ENCODE results near the gene SIN3A.

- TF ChIP-seq POLR2A (IDR thresholded peaks at IDR 0.05) (peak in 1 of 2 donors; percentile 82), CTCF (IDR thresholded peaks at IDR 0.05) (no peak)
These were observed 2.4 kb upstream of the SIN3A start for GRCh38 chr15:75453703-75454470.

Measured in vagina (tissue), 2 donors.